Left ventricle myocardium superior (tissue), 1 donor: ENCODE measurements around the gene PLGRKT. TPM values are rescaled to one million over a fixed set of nuclear protein-coding genes. Genes with fewer than 3 reads are reported as not detected.
"Not testable (repeated sequence)": the region's sequence is repeated elsewhere in the genome, so short reads cannot be mapped to it uniquely, and the experiment has no call there.

Source experiments
- ATAC-seq: fragments of 200-7000 bp; cut with Tn5 transposase; one replicate; pipeline ENCODE4 v1.9.1; 2020; ENCODE audit warnings: mild to moderate bottlenecking, moderate library complexity
- DNase-seq: peaks from one replicate; pipeline ENCODE4 v3.0.0-alpha.2; 2020
- intact Hi-C: fragments of 100-400 bp; cut with micrococcal nuclease; formaldehyde crosslinking; loops from one replicate; pipeline ENCODE4 v1.11.0; 2022
- total RNA-seq: library from RNA; stranded (reverse); fragmentation: NEBNext Ultra II Directional; extraction: Animal tissue kit (Norgen Biotek cat#: 25700); gene quantifications from one replicate; pipeline ENCODE4 v1.2.1, GENCODE V29; 2021
- donor health status: DM: no; HTN: yes; CAD: no; lungs with severe emphysema.

The PLGRKT gene
- total RNA-seq, 1 donor from 2014 or later = 41.6 TPM

DNA sequence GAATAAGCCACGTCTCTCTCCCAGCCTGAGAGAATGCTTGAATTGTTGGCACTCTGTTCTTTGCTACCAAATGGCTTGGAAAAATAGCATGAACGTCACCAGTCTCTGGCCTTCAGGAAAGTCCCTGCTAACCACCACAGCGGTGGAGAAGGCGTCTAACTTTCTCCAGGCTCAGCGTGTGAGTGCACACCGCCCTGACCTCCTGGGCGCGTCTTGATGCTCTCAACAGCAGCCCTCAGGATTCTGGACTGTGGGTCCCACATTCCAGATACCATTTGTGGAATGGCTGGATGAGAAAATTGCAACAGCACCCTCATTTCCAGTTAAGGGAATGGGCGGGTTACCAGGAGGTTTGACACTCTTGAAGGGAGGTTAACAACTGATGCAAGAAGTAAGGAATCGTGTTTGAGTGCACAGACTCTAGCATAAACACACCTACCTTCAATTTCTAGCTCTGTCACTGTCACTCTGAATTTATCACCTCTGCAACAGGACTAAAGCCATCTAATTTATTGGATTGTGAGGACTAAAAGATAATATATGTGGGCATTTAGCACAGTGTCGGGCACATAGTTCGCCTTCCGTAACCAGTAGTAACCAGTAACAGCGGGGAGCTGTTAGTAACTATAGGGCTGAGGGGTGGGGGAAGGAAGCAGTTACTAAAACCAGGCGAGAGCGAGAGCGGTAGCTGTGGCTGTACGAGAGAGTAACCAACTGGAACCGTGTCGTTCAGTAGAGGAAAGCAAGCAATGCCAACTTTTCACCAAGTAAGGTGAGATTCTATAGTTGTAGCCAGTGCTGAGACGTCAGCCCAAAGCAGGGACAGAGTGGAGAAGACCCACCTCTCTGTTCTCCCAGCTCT is 807 bp upstream of the PLGRKT start:
- no peak for DNase-seq
- ATAC-seq = peak; percentile 8
- intact Hi-C loops = no loop called here

DNA sequence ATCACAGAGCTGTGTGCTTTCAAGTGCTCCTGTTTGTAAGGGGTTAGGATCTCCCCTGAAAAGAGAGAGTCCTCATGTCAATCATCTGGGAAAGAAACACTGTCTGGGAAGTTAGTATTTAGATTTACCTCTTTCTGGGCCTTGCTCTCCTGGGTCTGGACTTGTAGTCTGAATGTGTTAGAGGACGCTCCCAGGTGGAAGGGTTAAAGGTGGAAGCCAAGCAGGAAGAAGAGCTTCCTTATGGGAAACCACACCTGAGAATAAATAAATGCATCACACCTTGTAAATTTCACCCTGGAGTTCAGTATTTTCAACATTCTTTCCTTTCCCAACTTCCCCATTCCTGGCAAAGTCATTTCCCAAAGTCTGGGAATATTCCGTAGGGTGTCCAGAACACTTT is 1.3 kb downstream of the PLGRKT start:
- no peak for ATAC-seq
- DNase-seq = no peak
- intact Hi-C loops = no loop called here

DNA sequence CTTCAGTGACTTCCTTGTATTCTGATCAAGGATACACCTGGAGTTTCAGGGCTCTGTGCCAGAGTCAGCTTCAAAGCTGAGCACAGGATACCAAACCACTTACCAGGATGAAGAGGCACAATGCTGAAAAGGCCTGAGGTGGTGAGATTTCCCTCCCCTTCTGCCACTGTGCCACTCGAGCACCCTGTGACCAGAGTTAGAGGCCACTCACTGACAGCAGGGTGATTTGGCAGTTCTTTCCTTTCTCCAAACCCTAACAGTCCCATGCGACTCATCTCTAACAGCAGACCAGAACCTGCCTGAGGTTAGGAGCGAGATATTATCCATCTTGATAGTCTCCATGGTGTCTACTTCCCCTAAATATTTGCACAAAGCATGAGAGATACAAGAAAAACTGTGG is 1.8 kb downstream of the PLGRKT start:
- intact Hi-C loops = no loop called here
- ATAC-seq (no peak), DNase-seq (no peak)

DNA sequence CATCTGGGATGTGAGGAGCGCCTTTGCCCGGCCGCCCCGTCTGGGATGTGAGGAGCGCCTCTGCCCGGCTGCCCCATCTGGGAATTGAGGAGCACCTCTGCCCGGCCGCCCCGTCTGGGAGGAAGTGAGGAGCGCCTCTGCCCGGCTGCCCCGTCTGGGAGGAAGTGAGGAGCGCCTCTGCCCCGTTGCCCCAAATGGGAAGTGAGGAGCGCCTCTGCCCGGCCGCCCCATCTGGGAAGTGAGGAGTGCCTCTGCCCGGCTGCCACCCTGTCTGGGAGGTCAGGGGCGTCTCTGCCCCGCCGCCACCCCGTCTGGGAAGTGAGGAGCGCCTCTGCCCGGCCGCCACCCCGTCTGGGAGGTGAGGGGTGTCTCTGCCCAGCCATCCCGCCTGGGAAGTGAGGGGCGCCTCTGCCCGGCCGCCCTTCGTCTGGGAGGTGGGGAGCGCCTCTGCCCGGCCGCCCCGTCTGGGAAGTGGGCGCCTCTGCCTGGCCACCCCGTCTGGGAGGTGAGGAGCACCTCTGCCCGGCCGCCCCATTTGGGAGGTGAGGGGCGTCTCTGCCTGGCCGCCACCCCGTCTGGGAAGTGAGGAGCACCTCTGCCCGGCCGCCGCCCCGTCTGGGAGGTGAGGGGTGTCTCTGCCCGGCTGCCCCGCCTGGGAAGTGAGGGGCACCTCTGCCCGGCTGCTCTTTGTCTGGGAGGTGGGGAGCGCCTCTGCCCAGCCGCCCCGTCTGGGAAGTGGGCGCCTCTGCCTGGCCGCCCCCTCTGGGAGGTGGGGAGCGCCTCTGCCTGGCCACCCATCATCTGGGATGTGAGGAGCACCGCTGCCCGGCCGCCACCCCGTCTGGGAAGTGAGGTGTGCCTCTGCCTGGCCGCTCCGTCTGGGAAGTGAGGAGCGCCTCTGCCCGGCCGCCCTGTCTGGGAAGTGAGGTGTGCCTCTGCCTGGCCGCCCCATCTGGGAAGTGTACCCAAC is 3.6 kb downstream of the PLGRKT start:
- DNase-seq, ATAC-seq, intact Hi-C loops: not testable (repeated sequence)

DNA sequence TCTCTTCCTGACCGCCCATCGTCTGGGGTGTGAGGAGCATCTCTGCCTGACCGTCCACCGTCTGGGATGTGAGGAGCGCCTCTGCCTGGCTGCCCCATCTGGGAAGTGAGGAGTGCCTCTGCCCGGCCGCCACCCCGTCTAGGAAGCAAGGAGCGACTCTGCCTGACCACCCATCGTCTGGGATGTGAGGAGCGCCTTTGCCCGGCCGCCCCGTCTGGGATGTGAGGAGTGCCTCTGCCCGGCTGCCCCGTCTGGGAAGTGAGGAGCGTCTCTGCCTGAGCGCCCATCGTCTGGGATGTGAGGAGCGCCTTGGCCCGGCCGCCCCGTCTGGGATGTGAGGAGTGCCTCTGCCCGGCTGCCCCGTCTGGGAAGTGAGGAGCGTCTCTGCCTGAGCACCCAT is 4.4 kb downstream of the PLGRKT start:
- ATAC-seq, DNase-seq, intact Hi-C loops: not testable (repeated sequence)

DNA sequence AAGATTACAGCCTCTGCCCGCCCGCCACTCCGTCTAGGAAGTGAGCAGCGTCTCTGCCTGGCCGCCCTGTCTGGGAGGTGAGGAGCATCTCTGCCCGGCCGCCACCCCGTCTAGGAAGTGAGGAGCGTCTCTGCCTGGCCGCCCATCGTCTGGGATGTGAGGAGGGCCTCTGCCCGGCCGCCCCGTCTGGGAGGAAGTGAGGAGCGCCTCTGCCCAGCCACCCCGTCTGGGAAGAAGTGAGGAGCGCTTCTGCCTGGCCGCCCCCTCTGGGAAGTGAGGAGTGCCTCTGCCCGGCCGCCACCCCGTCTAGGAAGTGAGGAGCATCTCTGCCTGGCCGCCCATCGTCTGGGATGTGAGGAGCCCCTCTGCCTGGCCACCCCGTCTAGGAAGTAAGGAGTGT is 4.8 kb downstream of the PLGRKT start:
- intact Hi-C loops, DNase-seq, ATAC-seq: not testable (repeated sequence)

DNA sequence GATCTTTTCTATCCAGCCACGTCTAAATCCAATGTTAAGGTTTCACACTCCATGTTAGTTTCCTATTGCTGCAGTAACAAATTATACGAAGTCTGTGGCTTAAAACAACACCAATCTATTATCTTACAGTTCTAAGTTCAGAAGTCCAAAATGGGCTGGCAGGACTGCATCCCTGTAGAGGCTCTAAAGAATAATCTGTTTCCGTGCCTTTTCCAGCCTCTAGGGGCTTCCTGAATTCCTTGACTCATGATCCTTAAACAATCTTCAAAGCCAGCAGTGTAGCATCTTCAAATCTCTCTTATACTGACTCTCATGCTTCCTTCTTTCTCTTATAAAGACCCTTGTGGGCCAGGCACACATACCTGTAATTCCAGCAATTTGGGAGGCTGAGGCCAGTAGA is 6.8 kb downstream of the PLGRKT start:
- ATAC-seq = no peak
- no peak for DNase-seq
- intact Hi-C loops = no loop called here

DNA sequence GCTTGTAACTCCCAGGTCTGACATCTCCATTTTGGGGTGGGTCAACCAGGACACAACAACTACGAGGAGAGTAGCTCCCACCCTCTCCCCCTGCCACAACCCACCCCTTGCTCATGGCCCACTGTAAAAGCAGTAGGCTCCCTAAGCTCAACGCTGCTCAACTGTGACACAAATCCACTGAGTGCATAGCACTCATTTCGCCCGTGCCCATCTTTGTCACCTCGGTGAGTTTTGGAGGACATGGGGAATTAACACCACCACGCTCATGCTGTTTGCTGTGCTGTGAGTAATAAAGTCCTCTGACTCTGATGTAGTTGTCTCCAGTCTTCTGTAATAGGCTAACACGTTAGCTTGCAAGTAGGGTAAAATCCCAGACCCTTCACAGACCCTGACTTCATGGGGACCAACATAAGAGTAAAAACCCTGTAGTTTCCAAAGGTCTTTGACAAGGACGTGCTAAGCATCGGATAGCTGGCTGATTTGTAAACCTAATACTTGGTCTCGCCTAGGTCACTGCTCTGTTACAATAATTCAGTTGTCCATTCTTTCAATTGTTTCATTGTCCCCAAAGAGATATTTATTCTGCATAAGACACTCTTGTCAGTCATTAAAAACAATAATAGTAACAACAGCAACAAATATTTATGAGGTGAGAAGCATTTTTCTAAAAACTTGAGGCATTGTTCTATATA is 7.7 kb downstream of the PLGRKT start:
- intact Hi-C loops = loop anchor here (10.0 kb wide), 1 partner anchor 235 kb away; no protein-coding TSS in a partner anchor
- no peak for ATAC-seq
- no peak for DNase-seq

DNA sequence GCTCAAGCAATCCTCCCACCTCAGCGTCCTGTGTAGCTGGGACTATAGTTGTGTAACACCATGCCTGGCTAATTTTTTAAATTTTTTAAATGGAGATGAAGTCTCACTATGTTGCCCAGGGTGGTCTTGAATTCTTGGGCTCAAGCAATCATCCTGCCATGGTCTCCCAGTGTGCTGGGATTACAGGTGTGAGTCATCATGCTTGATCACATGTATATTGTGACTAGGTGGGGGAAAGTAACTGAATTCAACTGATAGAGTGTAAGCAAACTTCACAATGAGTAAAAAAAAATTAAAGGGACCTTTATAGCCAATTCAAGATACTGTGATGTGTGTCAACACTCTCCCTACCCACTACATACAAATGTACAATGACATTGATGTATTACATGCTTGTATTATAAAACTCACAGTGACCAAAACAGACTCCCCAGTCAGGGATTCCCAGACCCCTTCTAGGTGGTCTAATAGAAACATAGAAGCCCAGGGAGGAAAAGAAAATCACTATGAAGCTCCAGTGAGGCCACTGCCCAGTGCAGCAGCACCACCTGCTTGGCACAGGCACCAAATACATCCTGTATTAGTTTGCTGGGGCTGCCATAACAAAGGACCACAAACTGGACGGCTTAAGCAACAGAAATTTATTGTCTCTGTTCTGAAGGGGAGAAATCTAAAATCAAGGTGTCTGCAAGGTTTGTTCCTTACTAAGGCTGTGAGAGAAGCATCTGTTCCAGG is 8.8 kb downstream of the PLGRKT start:
- no peak for ATAC-seq
- intact Hi-C loops = loop anchor here (10.0 kb wide), 1 partner anchor 234 kb away; no protein-coding TSS in a partner anchor
- DNase-seq = no peak

DNA sequence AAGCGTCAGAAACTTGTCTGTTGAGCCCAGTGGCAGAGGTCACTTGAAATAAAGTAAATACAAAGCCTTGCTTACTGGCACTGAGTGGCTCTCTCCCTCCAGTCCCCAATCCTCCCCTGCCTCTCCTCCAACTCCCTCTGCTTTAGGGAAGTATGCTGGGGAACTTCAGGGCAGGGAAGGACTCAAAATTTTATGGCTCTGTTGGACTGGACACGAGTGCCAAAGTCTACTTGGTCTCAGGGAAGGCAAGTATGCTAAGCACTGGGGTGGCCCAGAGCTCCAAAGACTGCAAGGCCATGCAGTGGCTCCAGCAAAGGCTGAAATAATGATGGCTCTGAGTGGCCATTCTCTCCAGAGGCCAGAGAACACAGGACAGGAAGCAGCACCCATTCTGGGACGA is 9.6 kb downstream of the PLGRKT start:
- intact Hi-C loops = loop anchor here (10.0 kb wide), 1 partner anchor 233 kb away; no protein-coding TSS in a partner anchor
- ATAC-seq (no peak), DNase-seq (no peak)

DNA sequence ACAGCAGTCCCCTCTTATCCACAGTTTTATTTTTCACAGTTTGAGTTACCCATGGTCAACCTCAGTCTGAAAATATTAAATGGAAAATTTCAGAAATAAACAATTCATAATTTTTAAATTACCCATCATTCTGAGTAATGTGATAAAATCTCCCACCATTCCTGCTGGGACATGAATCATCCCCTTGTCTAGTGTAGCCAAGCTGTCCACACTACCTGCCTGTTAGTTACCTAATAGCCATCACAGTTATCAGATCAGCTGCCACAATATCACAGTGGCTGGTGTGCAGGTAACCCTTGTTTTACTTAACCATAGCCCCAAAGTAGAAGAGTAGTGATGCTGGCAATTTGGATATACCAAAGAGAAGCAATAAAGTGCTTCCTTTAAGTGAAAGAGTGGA is 10.7 kb downstream of the PLGRKT start:
- DNase-seq (no peak), ATAC-seq (no peak)
- intact Hi-C loops = loop anchor here (10.0 kb wide), 1 partner anchor 232 kb away; no protein-coding TSS in a partner anchor

DNA sequence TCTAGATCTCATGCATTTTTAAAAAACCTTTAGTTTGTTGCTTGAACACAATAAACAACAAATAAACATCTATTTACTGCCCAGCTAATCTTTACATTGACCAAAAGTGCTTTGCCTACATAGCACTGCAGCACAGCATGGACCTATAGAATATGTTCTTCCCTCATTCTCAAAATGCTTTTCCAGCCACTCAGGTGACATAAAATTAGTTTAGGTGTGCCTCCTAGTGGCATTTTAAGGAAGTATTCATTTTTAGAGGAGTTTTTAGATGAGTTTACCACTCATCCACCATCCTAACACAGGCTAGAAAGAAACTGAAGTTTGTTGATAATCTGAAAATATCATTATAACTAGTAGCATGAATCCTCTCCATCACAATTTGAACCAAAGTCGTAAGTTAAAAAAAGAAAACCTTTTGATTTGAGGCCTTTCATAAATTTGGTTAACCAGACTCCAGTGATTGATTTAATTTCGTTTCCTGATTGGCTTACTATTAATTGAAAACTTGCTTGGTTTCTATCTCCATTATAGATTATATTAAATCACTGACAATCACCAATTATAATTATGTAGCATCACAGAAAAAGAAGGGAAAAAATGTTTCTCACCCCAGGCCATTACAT is 12.6 kb downstream of the PLGRKT start:
- intact Hi-C loops = loop anchor here (10.0 kb wide), 1 partner anchor 230 kb away; no protein-coding TSS in a partner anchor

DNA sequence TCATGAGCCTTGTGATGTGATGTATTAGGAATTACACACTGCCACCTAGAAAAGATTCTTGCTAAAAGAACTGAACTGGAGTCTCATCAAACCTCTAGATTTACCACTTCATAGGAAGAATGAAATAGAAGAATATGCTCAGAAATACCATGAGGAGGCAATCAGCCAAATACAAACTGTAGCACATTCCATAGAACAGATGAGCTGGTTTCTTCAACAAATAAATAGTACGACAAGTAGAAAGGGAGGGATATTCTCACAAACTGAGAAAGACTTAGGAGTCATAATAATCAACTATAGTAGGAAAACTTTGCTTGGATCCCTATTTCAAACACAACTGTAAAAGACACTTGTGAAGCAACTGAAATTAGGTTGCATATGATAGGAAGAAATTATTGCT is 15.4 kb downstream of the PLGRKT start:
- ATAC-seq (no peak), DNase-seq (no peak)
- intact Hi-C loops = loop anchor here (10.0 kb wide), 1 partner anchor 227 kb away; no protein-coding TSS in a partner anchor

More for the DNA sequence above, 12.6 kb downstream of the PLGRKT start:
- DNase-seq (no peak), ATAC-seq (no peak)

DNA sequence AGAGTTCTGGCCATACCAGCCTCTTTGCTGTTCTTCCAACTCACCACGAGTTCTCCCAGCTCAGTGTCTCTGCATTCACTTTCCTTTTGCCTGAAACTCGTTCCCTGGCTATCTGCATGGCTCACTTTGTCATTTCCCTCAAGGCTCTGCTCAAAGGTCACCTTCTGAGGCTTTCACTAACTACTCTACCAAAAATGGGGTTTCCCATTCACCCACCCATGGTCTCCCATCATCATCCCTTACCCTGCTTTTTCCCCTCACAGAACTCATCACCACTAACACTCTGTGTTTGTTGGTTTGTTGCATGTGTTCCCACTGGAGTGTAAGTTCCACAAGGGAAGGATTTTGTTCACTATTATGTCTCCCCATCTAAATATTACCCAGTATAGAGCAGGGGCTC is 16.6 kb downstream of the PLGRKT start:
- ATAC-seq (no peak), DNase-seq (no peak)
- intact Hi-C loops = loop anchor here (10.0 kb wide), 1 partner anchor 226 kb away; no protein-coding TSS in a partner anchor

DNA sequence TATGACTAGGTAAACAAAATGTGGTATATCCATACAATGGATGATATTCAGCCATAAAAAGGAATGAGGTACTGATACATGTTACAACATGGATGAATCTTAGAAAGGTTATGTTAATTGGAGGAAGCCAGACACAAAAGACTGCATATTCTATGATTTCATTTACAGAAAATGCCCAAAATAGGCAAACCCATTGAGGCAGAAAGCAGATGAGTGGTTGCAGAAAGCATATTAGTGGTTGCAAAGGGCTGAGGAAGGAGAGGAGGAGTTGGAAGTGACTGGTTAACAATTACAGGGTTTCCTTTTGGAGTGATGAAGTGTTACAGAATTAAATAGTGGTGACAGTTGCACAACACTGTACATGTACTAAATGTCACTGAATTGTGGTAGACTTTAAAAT is 17.7 kb downstream of the PLGRKT start:
- intact Hi-C loops = loop anchor here (10.0 kb wide), 1 partner anchor 225 kb away; no protein-coding TSS in a partner anchor
- DNase-seq (no peak), ATAC-seq (no peak)

DNA sequence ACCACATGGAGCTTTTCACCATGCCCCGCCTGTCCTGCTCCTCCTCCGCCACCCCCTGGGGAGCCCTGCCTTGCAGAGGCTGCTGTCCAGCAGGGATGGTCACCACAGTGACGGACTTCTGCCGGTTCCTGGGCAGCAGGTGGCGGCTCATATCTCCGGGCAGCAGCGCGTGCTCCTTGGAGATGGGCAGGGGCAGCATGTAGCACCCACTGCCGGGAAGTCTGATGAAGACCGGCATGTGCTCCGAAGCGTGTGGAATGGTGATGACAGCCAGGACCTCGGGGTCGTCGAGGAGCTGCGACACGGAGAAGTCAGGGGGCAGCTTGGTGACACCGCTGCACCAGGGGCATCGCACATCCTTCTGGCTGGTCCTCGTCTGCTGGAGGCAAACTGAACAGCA is 19.2 kb downstream of the PLGRKT start:
- intact Hi-C loops = no loop called here
- no peak for ATAC-seq

DNA sequence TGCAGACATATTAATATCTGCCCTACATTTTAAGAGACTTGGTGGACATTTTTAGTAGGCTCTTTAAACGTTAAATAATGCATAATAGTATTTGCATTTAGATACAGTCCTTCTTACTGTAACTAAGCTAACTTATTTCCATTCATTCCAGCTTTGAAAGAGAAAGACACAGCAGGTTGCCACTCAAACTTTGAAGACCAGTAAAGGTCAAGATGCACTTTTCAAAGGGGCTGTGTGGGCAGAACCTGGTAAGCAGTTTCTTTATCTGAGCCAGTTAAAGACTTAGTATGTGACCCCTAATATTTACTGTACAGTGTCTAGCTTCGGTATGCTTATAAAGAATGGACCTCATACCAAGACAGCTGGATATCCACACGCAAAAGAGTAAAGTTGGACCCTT is 20.8 kb downstream of the PLGRKT start:
- DNase-seq (no peak), ATAC-seq (no peak)
- intact Hi-C loops = no loop called here

More for the DNA sequence above, 19.2 kb downstream of the PLGRKT start:
- no peak for DNase-seq

DNA sequence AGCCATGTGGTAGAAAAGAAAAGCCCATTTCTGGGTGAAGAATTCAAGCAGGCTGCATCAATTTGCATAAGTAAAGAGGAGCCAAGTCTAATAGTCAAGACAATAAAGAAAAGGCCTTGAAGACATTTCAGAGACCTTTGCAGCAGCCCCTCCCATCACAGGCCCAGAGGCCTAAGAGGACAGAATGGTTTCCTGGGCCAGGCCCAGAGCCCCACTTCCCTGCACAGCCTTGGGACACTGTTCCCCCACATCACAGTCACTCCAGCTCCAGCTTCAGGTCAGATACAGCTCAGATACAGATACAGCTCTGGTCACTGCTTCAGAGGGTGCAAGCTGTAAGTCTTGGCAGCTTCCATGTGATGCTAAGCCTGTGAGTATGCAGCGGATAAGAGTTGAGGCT is 29.1 kb downstream of the PLGRKT start:
- no peak for ATAC-seq
- no peak for DNase-seq
- intact Hi-C loops = no loop called here
